Fibroblast of pulmonary artery (primary cell): ENCODE data around the gene RIIAD1.

Experiments
- DNase-seq: peaks from one replicate; pipeline ENCODE4 v3.0.0-alpha.2; 2010; ENCODE audit warnings: low read depth
- H3K4me3 ChIP-seq: replicated peaks from 2 replicates; pipeline ENCODE4 v1.5.1; 2011; ENCODE audit warnings: low read depth, mild to moderate bottlenecking, control low read depth, low read length, moderate library complexity
- TF ChIP-seq, protein P1 (sequence below): IDR thresholded peaks from 2 replicates; pipeline ENCODE4 v1.5.1; 2011; ENCODE audit warnings: mild to moderate bottlenecking, control low read depth, low read length, inconsistent platforms; ENCODE audit errors: missing control alignments

Gene RIIAD1

DNA sequence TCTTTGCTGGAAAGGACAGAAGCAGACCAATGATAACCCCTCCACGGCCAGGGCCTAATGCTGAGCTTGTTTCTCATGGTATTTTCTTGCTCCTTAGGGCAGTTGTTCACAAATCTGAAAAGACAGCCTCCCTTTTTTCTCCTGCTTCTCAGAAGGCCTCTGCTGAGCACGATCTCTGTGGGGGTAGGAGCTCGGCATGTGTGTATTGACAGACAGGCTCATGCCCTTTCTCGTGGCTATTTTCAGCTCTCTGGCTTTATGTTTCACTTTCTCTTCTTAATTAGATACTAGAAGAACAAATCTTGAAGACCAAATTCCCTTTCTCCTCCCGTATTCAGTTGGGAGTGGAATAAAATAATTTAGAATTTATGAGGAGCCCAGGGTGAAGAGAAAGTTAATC, 768 bp upstream of the RIIAD1 start:
- peak overlapping the region; percentile 15 for H3K4me3 ChIP-seq
- TF ChIP-seq, protein P1, sequence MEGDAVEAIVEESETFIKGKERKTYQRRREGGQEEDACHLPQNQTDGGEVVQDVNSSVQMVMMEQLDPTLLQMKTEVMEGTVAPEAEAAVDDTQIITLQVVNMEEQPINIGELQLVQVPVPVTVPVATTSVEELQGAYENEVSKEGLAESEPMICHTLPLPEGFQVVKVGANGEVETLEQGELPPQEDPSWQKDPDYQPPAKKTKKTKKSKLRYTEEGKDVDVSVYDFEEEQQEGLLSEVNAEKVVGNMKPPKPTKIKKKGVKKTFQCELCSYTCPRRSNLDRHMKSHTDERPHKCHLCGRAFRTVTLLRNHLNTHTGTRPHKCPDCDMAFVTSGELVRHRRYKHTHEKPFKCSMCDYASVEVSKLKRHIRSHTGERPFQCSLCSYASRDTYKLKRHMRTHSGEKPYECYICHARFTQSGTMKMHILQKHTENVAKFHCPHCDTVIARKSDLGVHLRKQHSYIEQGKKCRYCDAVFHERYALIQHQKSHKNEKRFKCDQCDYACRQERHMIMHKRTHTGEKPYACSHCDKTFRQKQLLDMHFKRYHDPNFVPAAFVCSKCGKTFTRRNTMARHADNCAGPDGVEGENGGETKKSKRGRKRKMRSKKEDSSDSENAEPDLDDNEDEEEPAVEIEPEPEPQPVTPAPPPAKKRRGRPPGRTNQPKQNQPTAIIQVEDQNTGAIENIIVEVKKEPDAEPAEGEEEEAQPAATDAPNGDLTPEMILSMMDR, result no peak
- peak; percentile 21 for DNase-seq

DNA sequence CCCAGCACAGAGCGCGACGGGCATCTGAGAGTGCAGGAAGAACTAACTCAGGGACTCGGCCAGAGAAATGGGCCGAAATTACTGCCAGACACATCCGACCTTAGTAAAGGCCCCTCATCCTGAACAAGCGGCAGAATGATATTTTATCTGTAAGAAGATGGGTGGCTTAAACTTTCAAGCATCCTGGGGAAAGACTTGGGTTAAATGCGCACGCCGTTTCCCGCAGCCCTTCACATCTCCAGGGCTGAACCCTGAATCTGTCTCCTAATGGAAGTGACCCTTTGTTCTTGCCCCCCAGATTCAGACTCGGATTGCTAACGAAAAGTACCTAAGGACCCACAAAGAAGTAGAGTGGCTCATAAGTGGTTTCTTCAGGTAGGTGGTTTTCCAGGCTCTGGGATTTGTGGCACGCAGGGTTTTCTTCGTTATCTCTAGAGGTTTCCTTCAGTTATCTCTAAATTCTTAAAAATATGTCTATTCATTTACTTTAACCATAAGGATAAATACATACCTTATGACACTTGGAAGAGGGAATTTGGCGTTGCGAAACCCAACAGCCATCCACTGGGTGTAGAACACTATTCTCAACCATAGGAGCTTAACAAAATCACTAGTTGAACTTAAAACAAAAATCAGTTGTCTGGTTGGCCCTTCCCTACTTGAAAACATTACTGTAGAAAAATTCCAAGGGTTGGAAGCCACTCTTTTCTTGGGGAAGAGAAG, 627 bp downstream of the RIIAD1 start:
- TF ChIP-seq, protein P1, result peak; percentile 22
- H3K4me3 ChIP-seq, result peak overlapping the region; percentile 49
- no peak for DNase-seq

DNA sequence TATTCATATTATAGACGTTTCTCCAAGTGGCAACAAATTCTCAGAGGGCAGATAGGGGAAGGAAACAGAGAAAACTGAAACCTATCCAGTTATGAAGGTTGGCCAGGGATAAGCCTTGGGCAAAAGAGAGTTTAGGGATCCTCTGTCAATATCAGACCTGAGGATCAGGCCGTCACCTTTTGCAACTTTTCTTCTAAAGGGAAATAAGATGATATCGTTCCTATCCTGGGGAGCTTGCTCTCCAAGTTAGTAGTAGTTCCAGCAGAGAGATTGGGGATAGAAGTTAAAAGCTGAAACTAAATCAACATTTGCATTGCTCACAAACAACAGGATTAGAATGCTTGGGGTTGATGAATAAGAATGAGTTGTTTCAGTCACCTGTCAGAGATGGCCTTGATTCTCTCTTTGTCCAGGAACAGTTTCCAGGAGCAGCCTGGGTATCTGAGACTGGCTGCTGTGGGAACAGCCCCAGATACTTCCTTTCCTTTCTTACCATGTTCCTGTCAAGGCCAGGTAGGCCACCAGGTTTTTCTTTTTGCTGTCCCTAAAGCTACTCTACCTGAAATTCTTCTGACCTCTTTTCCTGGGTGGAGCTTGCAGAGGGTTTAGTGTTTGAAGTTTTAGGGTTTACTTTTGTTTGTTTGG, 2.5 kb downstream of the RIIAD1 start:
- TF ChIP-seq, protein P1, result no peak
- DNase-seq, result no peak
- no peak overlapping the region for H3K4me3 ChIP-seq

DNA sequence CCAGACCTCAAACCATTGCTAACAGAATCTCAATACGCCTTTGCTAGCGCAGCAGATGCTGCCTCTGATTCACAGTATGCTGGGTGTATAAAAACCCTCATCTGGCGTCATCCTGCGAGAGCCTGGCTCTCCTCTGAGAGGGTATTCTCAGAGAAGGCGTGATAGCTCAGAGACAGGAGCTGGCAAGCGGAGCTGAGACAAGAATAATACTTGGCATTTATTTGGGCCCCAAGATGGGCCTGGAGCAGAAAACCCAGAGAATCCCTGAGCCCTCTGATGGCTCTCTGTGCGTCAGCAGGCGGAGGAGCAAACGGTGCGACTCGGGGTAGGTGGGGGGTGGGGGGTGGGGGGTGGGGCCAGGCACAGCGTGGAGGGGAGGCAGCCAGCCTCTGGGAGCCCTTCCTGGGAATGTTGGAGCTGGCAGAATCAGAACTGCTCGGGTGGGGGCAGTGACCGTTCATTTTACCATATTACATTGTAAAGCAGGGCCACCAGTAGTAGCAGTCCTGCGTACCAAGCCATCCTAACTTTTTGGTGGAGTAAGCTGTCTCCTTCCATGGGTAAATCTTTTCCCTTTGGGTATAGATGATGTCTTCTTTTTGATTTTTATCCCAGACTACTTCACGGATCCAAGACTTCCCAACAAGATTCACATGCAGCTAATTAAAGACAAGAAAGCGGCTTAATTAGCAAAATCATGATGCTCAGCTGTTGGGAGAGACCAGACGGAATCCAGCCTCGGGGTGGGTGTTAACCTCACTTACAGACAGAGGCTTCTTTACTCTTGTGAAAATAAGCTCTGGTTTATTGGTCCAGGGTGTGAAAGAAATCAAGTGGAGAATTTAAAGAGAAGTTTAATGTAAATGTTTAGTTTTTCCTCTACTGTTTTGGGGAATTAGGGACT, 7.1 kb downstream of the RIIAD1 start:
- TF ChIP-seq, protein P1, result no peak
- H3K4me3 ChIP-seq, result no peak overlapping the region

DNA sequence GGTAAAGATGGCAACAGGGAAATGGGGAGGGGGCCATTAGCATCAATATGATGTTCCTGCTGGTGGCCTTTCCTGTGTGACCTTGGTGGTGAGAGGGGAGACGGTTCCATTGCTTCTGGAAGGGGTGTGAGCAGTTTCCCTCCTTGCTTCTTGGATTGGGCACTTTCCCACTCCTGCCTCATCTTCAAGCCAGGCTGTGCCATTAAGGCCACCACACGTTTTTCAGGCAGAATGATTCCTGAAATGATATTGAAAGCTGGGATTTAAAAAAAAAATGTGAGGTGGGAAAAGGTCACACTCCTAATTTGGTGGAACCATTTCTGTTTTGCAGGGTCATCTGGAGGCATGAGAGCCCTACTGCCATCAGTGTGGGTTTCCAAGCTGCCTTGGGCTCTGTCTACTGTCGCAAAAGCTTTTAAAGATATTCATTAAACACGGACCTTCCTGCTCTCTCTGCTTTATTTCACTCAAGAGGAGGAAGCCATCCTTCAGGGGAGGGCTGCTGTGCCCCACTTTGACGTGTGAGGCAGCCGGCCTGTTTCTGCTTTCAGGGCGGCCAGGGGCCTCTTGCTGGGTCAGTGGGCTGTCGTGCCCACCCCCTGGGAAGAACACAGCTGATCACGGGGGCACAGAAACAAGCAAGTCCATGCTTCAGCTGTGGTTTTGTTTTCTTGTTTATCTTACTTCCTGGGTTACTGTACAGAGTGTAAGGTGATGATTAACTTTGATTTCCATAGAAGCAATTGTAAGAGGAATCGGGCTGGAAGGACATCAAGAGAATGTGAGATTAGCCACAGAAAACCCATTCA, 8.0 kb downstream of the RIIAD1 start:
- no peak for DNase-seq
- TF ChIP-seq, protein P1, result no peak
- no peak overlapping the region for H3K4me3 ChIP-seq

More for the DNA sequence above, 7.1 kb downstream of the RIIAD1 start:
- peak; percentile 48 for DNase-seq

DNA sequence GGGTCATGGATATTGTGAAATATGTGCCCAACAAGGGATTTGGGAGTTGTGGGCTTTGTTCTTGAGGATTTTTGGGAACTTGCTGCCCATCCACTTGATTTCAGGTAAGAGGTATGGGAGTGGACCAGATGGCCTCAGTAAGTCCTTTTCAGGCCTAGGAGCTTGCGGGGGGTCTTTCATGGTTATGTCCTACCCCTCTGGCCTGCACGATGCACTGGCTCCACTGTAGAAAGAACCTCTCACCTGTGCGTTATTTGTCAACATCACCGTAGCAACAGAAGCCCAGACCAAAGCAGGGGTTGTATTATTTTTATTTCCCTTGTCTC, 8.6 kb downstream of the RIIAD1 start:
- TF ChIP-seq, protein P1, result no peak
- no peak for DNase-seq
- no peak overlapping the region for H3K4me3 ChIP-seq
